GM21786 (cell line): ENCODE data around the gene KCNJ3.
"Not testable (repeated sequence)": the region's sequence is repeated elsewhere in the genome, so short reads cannot be mapped to it uniquely, and the experiment has no call there.

Source experiments
- ATAC-seq: cut with Tn5 transposase; IDR thresholded peaks from one replicate; pipeline ENCODE4 v1.9.1; 2021; ENCODE audit not compliant: unreplicated experiment

Gene KCNJ3

GRCh38 chr2:154837035-154837434 lies 138.5 kb downstream of the KCNJ3 start:
- no peak for ATAC-seq

- ATAC-seq = no peak
Observed at GRCh38 chr2:154844513-154844912, 146.0 kb downstream of the KCNJ3 start.

- ATAC-seq = no peak
Observed at GRCh38 chr2:154846842-154847241, 148.3 kb downstream of the KCNJ3 start.

- ATAC-seq = no peak
Observed at GRCh38 chr2:154849482-154849881, 151.0 kb downstream of the KCNJ3 start.

- no peak for ATAC-seq
Observed at GRCh38 chr2:154850532-154850931, 152.0 kb downstream of the KCNJ3 start.

GRCh38 chr2:154855138-154855537 lies 156.6 kb downstream of the KCNJ3 start:
- no peak for ATAC-seq

- not testable (repeated sequence) for ATAC-seq
Observed at GRCh38 chr2:154867151-154867550, 168.7 kb downstream of the KCNJ3 start.

GRCh38 chr2:154875999-154876398 lies 177.5 kb downstream of the KCNJ3 start:
- ATAC-seq = no peak

- ATAC-seq = no peak
Observed at GRCh38 chr2:154882725-154883124, 184.2 kb downstream of the KCNJ3 start.

- ATAC-seq = no peak
Observed at GRCh38 chr2:154886316-154886715, 187.8 kb downstream of the KCNJ3 start.

- ATAC-seq = no peak
Observed at GRCh38 chr2:154898269-154898668, 199.8 kb downstream of the KCNJ3 start.

- ATAC-seq = no peak
Observed at GRCh38 chr2:154901063-154901462, 202.6 kb downstream of the KCNJ3 start.
